ENCODE measurements around the gene LCN15.
"Not testable (repeated sequence)": the region's sequence is repeated elsewhere in the genome, so short reads cannot be mapped to it uniquely, and the experiment has no call there.

LCN15 gene

GRCh38 chr9:136799854-136800657 is 35.7 kb upstream of the LCN15 start:
- Histone ChIP-seq H3K27me3 (ENCODE audit: insufficient read depth, low read depth, severe bottlenecking) (no peaks in the 10 kb centered on the region), H3K27ac (peak overlapping the region; percentile 86), H3K9me3 (ENCODE audit: severe bottlenecking) (no peaks in the 10 kb centered on the region), H3K4me3 (ENCODE audit: low read depth, low read length) (peak overlapping the region; percentile 56), H3K36me3 (peaks cover 15% of the 10 kb centered on the region)
- no peak for TF ChIP-seq CTCF (IDR thresholded peaks at IDR 0.05; ENCODE audit: low read depth, low read length)
- DNase-seq, result peak; percentile 94

GRCh38 chr9:136799079-136799853 is 34.9 kb upstream of the LCN15 start:
- DNase-seq, result no peak
- Histone ChIP-seq H3K4me3 (ENCODE audit: low read depth, low read length) (peak overlapping the region; percentile 56), H3K27ac (peak overlapping the region; percentile 81), H3K36me3 (peaks cover 7% of the 10 kb centered on the region; the same call in 1 of the 2 replicates), H3K9me3 (ENCODE audit: severe bottlenecking) (no peaks in the 10 kb centered on the region), H3K27me3 (ENCODE audit: insufficient read depth, low read depth, severe bottlenecking) (no peaks in the 10 kb centered on the region)
- TF ChIP-seq CTCF (IDR thresholded peaks at IDR 0.05; ENCODE audit: low read depth, low read length), result no peak

GRCh38 chr9:136798708-136799078 is 34.4 kb upstream of the LCN15 start:
- peaks cover 1% of the 10 kb centered on the region; the same call in 1 of the 2 replicates for H3K36me3 ChIP-seq
- no peak overlapping the region for H3K27ac ChIP-seq
- TF ChIP-seq CTCF (IDR thresholded peaks at IDR 0.05; ENCODE audit: low read depth, low read length), result no peak
- H3K27me3 ChIP-seq (ENCODE audit: insufficient read depth, low read depth, severe bottlenecking), result no peaks in the 10 kb centered on the region
- peak overlapping the region; percentile 56 for H3K4me3 ChIP-seq (ENCODE audit: low read depth, low read length)
- DNase-seq, result no peak
- no peaks in the 10 kb centered on the region for H3K9me3 ChIP-seq (ENCODE audit: severe bottlenecking)

- not testable (repeated sequence) for H3K9me3 ChIP-seq (ENCODE audit: severe bottlenecking); H3K27me3 ChIP-seq (ENCODE audit: insufficient read depth, low read depth, severe bottlenecking); DNase-seq; H3K4me3 ChIP-seq (ENCODE audit: low read depth, low read length); H3K36me3 ChIP-seq; H3K27ac ChIP-seq
Measured at GRCh38 chr9:136796775-136797347, 32.5 kb upstream of the LCN15 start.

GRCh38 chr9:136796238-136796774 is 32.0 kb upstream of the LCN15 start, which contains the start of gene CCDC183:
TSS of gene CCDC183 (plus strand) at chr9:136796338. CDS start at chr9:136796398, 60 bp downstream.
- Histone ChIP-seq H3K4me3 (ENCODE audit: low read depth, low read length) (no peak within 1 kb of the TSS), H3K27me3 (ENCODE audit: insufficient read depth, low read depth, severe bottlenecking) (no peaks in the 10 kb centered on the region), H3K36me3 (peaks cover 8% of the 10 kb centered on the region), H3K9me3 (ENCODE audit: severe bottlenecking) (no peaks in the 10 kb centered on the region), H3K27ac (peak within 1 kb of the TSS; percentile 30; the same call in 1 of the 2 replicates)
- no peak for DNase-seq
- no peak for TF ChIP-seq CTCF (IDR thresholded peaks at IDR 0.05; ENCODE audit: low read depth, low read length)

- no peak overlapping the region for H3K27ac ChIP-seq
- no peaks in the 10 kb centered on the region for H3K9me3 ChIP-seq (ENCODE audit: severe bottlenecking)
- H3K4me3 ChIP-seq (ENCODE audit: low read depth, low read length), result no peak overlapping the region
- no peak for DNase-seq
- no peaks in the 10 kb centered on the region for H3K27me3 ChIP-seq (ENCODE audit: insufficient read depth, low read depth, severe bottlenecking)
- H3K36me3 ChIP-seq, result peaks cover 8% of the 10 kb centered on the region
- TF ChIP-seq CTCF (IDR thresholded peaks at IDR 0.05; ENCODE audit: low read depth, low read length), result no peak
Measured at GRCh38 chr9:136795000-136795348, 30.7 kb upstream of the LCN15 start.
